ENCODE measurements around the gene POLD2.

POLD2 gene

DNA sequence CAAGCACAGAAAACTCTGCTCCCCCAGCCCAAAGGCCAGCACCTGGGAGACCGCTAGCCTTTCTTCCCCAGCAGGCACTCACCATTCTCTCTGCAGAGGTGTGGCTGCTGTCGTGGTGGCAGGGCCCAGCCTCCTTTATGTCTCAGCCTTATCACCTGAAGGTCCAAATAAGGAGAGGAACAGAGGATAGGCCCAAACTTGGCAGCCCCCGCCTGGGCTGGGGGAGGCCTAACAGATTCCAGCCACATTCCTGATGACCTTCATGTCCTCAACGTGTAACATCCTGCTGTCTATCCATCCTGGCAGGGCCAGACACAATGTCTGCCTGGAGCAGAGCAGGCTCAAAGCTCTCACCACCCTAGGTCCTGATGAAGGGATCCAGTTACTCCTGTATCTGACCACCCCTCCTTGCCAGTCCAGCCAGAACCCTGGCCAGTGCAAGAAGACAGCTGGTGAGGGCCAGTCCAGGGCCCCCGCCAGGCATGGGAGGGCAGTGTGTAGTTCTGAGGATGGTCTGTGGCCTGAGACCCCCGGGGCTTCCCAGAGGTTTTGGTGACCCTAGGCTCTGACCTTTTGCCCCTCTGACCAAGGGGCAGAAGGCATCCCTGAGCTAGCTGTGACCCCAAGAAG lies 18.0 kb upstream of the POLD2 start, which contains the start of gene MYL7:
TSS of gene MYL7 (minus strand) at position 112 of the 630 bp plus-strand sequence. CDS start at position 85, 27 bp downstream.
- TF ChIP-seq, protein P1, sequence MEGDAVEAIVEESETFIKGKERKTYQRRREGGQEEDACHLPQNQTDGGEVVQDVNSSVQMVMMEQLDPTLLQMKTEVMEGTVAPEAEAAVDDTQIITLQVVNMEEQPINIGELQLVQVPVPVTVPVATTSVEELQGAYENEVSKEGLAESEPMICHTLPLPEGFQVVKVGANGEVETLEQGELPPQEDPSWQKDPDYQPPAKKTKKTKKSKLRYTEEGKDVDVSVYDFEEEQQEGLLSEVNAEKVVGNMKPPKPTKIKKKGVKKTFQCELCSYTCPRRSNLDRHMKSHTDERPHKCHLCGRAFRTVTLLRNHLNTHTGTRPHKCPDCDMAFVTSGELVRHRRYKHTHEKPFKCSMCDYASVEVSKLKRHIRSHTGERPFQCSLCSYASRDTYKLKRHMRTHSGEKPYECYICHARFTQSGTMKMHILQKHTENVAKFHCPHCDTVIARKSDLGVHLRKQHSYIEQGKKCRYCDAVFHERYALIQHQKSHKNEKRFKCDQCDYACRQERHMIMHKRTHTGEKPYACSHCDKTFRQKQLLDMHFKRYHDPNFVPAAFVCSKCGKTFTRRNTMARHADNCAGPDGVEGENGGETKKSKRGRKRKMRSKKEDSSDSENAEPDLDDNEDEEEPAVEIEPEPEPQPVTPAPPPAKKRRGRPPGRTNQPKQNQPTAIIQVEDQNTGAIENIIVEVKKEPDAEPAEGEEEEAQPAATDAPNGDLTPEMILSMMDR (IDR thresholded peaks at IDR 0.05; ENCODE audit: control insufficient read depth, extremely low read depth, insufficient read depth) = no peak
- no peak for DNase-seq (ENCODE audit: low read depth)
- no peak within 1 kb of the TSS for H3K4me3 ChIP-seq (ENCODE audit: low read depth, low read length)

DNA sequence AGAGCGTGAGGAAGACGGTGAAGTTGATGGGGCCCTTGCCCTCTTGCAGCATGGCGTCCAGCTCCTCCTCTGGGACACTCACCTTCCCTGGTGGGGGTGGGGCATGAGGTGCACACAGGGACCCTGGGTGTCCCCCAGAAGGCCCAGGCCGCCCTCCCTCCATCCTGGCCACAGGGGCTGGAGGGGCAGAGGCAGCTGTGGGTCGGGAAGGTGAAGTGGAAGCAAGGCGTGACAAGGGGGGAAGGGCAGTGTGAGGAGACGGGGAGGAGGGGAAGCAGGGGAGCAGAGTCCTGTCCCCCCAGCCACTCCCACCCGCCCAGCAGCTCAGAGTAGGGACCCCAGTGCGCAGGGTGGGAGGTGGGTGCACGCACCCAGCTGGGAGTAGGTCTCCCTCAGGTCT lies 17.0 kb upstream of the POLD2 start:
- TF ChIP-seq, protein P1 (IDR thresholded peaks at IDR 0.05; ENCODE audit: control insufficient read depth, extremely low read depth, insufficient read depth) = no peak
- no peak overlapping the region for H3K4me3 ChIP-seq (ENCODE audit: low read depth, low read length)
- DNase-seq (ENCODE audit: low read depth) = no peak

DNA sequence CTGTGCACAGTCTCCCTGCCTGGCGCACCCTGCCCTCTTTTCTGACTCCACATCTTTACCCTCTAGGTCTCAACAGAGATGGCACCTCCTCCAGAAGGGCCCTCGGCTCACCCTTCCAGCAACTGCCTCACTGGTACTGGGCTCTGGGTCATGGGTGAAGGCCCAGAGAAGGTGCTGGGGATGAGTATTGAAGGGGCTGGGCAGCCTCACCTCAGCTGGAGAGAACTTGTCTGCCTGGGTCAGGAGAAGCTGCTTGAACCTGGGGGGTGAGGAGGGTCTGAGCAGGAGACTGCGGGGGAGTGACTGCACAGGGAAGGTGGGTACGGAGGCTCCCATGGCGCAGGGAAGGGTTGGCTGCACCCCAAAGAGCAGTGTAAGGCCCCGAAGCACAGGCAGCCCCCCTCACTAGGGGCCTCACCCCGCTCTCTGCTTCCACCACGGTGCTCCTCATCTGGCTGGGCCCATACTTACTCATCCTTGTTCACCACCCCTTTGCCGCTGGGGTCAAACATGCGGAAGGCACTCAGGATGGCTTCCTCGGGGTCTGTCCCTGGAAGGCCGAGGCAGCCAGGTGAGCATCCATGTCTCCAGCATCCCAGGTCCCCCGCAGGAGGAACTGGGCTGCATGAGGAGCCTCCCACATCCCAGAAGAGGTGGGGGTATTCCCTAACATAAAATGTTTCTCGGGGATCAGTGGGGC lies 16.1 kb upstream of the POLD2 start:
- no peak for DNase-seq (ENCODE audit: low read depth)
- no peak overlapping the region for H3K4me3 ChIP-seq (ENCODE audit: low read depth, low read length)
- TF ChIP-seq, protein P1 (IDR thresholded peaks at IDR 0.05; ENCODE audit: control insufficient read depth, extremely low read depth, insufficient read depth) = no peak

DNA sequence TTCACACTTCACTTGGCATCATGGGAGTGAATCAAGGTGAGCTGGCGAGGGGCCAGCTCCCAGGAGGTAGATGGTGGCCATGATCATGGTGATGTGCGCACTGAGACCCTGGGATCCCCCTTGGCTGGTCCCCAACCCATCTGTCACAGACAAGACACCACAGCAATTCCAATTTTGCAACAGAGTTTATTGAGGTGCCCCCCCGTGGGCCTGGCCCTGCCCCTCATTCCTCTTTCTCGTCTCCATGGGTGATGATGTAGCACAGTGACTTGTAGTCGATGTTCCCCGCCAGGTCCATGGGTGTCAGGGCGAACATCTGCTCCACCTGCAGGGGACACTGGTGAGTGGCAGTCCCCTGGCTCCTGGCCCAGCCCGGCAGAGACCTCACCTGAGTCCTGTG lies 15.3 kb upstream of the POLD2 start:
- TF ChIP-seq, protein P1 (IDR thresholded peaks at IDR 0.05; ENCODE audit: control insufficient read depth, extremely low read depth, insufficient read depth) = no peak
- no peak overlapping the region for H3K4me3 ChIP-seq (ENCODE audit: low read depth, low read length)
- no peak for DNase-seq (ENCODE audit: low read depth)

DNA sequence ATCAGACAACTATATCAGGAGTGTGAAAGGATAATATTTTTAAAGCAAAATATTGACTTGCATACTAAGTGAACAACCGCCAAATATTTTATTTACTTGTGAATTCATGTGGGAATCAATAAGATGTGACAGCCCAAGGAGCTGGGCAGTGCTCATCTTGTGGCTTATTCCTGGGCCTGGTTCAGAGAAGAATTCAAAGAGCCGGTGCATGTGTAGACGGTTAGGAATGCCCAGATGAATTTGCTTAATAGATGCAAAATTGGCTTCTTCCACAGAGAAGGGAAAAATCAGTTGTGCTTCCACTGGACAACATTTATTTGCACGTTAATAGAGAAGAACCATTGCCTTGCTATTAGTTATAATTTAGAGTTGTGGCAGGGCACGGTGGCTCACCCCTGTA lies 13.4 kb upstream of the POLD2 start:
- DNase-seq (ENCODE audit: low read depth) = no peak
- no peak overlapping the region for H3K4me3 ChIP-seq (ENCODE audit: low read depth, low read length)
- TF ChIP-seq, protein P1 (IDR thresholded peaks at IDR 0.05; ENCODE audit: control insufficient read depth, extremely low read depth, insufficient read depth) = no peak

DNA sequence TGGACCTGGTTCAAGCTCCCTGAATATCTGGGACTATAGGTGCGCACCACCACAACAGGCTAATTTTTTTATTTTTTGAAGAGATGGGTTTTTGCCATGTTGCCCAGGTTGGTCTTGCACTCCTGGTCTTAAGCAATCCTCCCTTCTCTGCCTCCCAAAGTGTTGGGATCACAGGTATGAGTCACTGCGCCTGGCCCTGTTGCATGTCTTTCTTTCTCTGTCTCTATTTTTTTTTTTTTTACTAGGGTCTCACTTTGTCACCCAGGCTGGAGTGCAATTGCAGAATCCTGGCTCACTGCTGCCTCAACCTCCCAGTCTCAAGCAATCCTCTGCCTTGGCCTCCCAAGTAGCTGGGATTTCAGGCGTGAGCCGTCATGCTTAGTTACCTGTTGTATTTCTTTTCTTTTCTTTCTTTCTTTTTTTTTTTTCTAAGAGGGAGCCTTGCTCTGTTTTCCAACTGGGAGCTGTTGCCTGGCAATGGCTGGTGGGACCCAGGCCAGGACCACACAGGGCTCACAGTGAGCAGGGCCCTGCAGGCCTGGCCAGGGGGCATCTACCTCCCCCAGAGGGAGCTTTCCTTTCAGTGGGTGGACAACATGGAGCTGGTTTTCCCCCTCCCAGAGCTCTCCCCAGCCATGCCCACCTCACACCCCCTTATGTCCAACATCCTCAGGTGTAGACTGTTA lies 11.7 kb upstream of the POLD2 start:
- DNase-seq (ENCODE audit: low read depth) = no peak
- no peak overlapping the region for H3K4me3 ChIP-seq (ENCODE audit: low read depth, low read length)
- TF ChIP-seq, protein P1 (IDR thresholded peaks at IDR 0.05; ENCODE audit: control insufficient read depth, extremely low read depth, insufficient read depth) = no peak

All from LNCaP clone FGC (cell line).